ENCODE results near the gene ITGB7.

GRCh38 chr12:53170215-53170614, 36.8 kb downstream of the ITGB7 start:
- TF ChIP-seq EZH2 (IDR thresholded peaks at IDR 0.05; ENCODE audit: borderline replicate concordance, low read depth, low read length, poor library complexity, severe bottlenecking), result no peak
- TF ChIP-seq CTCF (conservative IDR thresholded peaks at IDR 0.05; ENCODE audit: low read depth, low read length), result no peak

All from A673 (cell line).